GM12874 (cell line): ENCODE data around the gene ERFE.

ENCODE experiments used
- TF ChIP-seq, protein P1 (sequence below): IDR thresholded peaks from 2 replicates; pipeline ENCODE4 v1.5.1; 2011; ENCODE audit warnings: low read depth, mild to moderate bottlenecking, control low read depth, low read length, moderate library complexity; ENCODE audit not compliant: insufficient read depth

The ERFE gene

DNA sequence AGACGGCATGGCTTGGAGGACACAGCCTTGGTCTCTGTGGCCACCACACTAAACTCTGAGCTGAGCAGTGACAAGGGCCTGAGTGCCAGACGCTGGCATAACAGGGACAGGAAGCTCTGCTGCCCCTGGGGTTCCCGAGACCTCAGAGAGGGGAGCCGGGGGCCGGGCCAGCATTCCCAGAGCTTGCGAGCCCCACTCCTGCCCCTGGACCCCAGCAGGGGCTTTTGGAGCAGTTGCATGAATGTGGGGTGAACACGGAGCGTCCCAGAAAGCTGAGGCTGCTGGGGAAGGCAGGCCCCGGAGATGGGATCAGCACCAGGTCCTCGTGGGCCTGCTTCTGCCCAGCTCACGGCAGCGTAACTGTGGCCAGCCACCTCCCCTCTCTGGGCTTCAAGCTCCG, 7.6 kb upstream of the ERFE start:
- TF ChIP-seq, protein P1, sequence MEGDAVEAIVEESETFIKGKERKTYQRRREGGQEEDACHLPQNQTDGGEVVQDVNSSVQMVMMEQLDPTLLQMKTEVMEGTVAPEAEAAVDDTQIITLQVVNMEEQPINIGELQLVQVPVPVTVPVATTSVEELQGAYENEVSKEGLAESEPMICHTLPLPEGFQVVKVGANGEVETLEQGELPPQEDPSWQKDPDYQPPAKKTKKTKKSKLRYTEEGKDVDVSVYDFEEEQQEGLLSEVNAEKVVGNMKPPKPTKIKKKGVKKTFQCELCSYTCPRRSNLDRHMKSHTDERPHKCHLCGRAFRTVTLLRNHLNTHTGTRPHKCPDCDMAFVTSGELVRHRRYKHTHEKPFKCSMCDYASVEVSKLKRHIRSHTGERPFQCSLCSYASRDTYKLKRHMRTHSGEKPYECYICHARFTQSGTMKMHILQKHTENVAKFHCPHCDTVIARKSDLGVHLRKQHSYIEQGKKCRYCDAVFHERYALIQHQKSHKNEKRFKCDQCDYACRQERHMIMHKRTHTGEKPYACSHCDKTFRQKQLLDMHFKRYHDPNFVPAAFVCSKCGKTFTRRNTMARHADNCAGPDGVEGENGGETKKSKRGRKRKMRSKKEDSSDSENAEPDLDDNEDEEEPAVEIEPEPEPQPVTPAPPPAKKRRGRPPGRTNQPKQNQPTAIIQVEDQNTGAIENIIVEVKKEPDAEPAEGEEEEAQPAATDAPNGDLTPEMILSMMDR: no peak

- TF ChIP-seq, protein P1: no peak
These were observed 7.0 kb upstream of the ERFE start for GRCh38 chr2:238151628-238152235.

DNA sequence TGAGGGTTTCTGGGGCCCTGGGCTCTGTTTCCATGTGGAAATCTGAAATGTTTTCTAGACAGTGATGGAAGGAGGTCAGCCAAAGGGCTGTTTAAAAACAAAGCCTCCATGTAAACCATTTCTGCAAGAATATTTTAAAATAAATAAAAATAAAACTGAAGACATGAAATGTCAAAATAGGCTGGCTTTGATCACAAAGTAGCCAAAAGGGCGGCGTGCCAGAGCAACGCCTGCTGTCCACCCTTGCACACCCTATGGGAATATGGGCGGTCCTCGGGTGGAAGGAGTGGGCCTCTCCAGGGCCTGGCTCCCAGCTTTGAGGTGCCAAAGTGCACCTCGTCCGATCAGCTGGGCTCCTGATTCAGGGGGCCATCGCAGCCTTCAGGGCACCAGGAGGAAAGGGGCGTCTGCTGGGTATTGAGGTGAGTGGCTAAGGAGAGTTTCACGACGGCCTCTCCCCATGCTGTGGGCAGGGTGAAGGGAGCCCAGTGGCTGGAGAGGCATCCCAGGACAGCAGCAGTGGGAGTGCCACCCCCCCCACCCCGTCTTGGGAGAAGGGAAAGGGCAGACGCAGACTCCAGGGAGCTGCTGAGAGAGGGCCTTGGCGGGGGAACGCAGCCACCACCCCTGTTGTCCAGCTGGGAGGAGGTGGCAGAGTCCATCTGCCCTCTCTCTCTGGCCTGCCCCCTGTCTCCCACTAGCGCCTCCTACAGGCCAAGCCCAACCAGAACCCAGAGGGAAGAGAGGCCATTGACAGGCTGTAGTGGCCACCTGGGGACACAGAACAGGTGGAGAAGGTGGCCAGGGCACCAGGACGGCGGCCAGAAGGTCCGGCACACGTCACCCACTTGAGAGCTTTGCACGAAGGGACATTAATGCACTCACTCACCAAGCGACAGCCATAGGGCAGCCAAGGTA, 5.7 kb upstream of the ERFE start:
- TF ChIP-seq, protein P1: peak; percentile 39; the same call in 1 of the 2 replicates

DNA sequence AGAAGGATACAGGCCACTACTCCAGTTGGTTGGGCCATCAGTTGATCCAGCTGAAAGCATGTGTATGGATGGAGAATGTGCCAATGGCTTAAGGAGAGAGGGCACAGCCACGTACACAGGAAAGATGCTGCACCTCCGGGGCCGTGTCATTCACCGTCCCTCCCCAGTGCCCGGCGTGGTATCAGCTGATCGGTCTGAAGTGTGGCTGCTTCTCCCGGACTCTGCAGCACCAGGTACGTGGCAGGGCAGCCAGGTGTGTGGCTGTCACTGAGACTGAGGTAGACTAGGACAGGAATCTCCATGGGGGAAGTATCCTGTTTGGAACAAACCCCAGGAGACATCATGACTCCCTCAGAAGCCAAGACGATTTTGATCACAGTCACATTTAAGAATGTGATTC, 4.2 kb upstream of the ERFE start:
- TF ChIP-seq, protein P1: no peak

- TF ChIP-seq, protein P1: no peak
These were observed 3.6 kb upstream of the ERFE start for GRCh38 chr2:238155051-238155760.

- TF ChIP-seq, protein P1: no peak
These were observed 2.7 kb upstream of the ERFE start for GRCh38 chr2:238155761-238156694.
